COLO668 (cell line): ENCODE measurements around the gene SEMA3G.

ENCODE experiments used
- DNase-seq: peaks from one replicate; lab custom pipeline; 2025; ENCODE audit not compliant: unreplicated experiment; lab: John Stamatoyannopoulos, UW

Gene SEMA3G

GRCh38 chr3:52454938-52455282 is 10.0 kb upstream of the SEMA3G start:
- DNase-seq = no peak

- DNase-seq = no peak
Measured at GRCh38 chr3:52454250-52454937, 9.5 kb upstream of the SEMA3G start.

- DNase-seq = no peak
Measured at GRCh38 chr3:52453496-52454249, 8.8 kb upstream of the SEMA3G start, which contains the start of gene TNNC1. Gene TNNC1, minus strand, starts transcription at chr3:52454041. Its CDS starts 26 bp downstream, at chr3:52454015.

DNA sequence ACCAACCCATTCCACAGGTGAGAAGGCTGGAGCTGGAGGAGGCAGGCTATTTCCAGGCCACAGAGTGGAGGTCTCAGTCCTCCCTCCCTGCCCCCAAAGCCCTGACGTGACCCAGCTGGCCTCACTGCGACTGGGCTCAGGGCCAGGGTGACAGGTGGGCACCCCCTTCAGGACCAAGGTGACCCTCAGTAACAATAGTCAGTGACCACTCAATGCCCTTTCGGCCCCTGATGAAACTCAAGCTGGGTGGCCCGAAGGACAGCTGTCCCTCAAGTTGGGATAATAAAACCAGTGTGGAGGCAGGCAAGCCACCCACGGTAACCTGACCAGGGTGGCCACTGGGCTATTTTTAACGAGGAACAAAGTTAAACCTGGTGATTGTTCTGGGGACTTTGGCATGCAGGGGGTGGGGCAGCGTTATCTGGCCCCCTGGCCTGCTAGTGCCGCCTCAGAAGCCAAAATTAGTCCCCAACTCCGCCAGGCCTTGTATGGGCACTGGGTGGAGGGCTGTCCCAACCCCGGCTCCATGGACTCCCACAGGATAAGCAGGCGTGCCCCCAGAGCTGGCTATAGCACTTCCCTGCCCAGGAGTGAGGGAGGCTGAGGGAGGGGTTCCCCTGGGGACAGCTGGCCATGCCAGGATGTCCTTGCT is 7.8 kb upstream of the SEMA3G start:
- DNase-seq = no peak

DNA sequence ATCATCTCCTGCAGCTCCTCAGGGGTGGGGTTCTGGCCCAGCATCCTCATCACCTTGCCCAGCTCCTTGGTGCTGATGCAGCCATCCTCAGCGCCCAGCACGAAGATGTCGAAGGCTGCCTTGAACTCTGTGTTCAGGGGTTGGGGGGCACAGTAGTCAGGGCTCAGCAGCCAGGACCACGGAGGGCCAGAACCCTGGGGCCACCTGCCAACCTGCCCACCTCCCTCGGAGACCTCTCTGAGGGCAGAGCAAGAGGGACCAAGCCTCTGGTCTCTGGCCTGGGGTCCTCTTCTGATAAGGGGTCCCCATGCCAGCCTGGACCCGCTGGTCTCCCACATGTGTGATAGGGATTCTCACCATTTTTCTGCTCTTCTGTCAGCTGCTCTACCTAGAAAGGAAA is 7.2 kb upstream of the SEMA3G start:
- DNase-seq = no peak

DNA sequence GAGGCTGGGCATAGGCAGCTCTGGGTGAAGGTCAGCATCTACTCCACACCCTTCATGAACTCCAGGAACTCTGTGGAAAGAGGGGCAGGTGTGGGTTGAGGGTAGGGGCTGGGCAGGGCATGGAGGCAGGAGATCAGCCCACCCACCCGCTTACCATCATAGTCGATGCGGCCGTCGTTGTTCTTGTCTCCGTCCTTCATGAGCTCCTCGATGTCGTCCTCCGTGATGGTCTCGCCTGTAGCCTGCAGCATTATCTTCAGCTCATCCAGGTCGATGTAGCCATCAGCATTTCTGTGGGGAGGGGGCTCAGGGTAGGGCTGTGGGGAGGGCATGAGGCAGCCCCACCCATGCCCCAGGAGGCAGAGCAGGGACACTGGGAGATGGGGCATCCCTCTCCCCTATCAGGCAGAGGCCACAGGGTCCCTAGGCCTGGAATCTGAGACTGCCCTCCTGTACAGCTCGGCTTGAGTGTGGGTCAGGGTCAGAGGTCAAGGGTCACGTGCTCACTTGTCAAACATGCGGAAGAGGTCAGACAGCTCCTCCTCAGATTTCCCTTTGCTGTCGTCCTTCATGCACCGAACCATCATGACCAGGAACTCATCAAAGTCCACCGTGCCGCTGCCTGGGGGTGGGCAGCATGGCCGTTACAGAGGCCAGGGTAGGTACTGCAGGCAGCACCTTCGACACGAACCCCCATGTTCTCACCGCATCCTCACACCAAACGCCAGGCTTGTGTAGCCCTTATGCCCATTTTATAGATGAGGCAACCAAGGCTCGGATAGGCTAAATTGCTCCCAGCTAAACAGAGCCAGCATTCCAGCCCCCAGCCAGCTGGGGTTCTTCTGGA is 6.6 kb upstream of the SEMA3G start:
- no peak for DNase-seq

DNA sequence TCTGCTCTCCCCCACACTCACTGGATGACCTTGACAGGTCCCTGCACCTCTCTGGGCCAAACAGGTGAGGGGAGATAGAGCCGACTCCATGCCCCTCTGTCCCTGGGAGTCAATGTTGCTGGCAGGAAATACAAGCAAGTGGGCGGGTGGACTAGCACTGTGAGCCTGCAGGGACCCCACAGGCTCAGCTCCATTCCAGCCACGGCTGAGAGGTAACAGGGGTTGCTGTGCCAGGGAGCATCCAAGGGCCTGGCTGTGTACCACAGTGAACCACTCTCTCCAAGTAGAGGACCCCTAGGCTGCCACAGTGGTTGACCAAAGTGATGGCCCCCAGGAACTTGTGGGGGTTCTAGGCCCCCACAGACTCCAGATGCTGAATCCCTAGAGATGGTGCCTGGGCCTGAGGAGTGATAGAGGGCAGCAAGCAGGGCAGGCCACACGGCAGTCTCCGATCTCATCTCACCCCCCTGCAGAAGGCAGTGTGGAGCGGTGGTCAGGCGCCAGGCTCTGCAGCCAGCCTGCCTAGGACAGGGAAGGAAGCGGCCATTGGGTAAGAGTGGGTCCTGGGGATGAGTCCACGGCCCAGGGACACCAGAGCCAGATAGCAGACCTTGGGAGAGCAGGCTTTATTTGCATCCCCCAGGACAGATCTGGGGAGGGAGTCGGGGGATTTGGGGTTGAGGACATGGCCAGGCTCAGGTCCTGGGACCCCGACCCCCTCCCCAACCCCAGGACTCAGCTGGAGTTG is 5.8 kb upstream of the SEMA3G start:
- DNase-seq = no peak

- DNase-seq = no peak
Measured at GRCh38 chr3:52447512-52448355, 2.8 kb upstream of the SEMA3G start.

DNA sequence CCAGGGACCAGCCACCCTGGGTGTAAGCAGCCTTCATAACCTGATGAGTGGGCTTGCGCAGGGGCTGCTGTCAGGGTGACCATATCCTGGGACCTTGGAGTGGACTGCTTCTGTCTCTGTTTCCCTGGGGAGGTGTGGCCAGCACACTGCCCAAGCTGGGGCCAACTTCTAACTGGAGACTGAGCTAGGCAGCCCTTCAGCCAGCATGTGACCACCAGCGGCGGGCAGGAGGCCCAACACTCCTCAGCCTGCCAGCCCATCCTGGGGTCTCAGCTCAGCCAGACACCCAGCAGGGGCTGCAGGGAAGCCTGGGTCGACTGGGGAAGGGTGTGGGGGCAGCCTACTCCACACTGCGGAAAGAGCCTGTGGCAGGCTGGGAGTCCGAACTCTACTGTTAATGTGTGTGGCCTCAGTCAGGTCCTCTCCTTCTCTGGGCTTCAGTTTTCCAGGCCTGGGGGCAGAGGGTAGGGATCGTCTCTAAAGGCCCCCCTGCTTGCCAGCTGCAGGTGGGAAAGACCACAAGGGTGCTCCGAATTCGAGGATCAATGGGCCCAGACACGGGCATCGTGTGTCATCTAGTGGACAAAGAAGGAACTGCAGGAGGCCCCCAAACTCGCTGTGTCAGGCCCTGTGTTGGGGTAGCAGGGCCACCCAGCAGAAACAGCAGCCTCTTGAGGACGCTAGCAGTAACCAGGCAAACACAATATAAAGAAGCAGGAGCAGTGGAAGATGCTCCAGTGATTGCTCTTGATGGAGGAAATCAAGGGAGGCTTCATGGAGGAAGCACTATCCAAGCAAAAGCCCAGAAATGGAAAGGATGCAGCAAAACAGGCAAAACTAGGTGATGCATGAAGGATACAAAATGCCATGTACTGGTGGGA is 2.0 kb upstream of the SEMA3G start:
- peak; percentile 42 for DNase-seq

GRCh38 chr3:52446042-52446441 is 1.1 kb upstream of the SEMA3G start:
- DNase-seq = no peak

- no peak for DNase-seq
Measured at GRCh38 chr3:52443791-52444687, 864 bp downstream of the SEMA3G start.

- no peak for DNase-seq
Measured at GRCh38 chr3:52443268-52443610, 1.7 kb downstream of the SEMA3G start.

GRCh38 chr3:52442409-52443267 is 2.3 kb downstream of the SEMA3G start:
- DNase-seq = no peak

DNA sequence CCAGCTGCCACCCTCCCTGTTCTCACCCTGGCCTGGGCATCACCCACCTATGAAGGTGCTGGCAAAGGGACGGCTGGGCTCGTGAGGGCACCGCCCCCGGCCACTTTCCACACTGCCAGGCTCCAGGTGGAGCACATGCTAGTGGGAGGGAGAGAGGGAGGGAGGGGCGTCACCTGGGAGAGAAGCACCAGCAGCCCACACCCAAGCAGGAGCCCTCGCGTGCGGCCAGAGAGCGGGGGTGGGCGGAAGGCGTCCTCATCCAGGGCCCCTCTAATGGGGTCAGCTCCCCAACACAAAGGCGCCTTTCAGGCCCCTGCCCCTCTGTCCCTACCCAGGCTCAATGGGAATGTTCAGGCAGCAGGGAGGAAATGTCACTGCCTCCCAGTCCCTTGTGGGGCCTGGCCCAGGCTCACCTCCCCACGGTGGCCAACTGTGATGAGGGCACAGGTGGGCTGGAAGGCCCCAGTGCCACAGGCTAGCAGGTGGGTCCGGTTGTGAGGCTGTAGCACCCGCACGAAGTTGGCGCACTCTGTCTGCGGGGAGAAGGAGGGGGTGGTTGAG is 3.1 kb downstream of the SEMA3G start:
- no peak for DNase-seq

DNA sequence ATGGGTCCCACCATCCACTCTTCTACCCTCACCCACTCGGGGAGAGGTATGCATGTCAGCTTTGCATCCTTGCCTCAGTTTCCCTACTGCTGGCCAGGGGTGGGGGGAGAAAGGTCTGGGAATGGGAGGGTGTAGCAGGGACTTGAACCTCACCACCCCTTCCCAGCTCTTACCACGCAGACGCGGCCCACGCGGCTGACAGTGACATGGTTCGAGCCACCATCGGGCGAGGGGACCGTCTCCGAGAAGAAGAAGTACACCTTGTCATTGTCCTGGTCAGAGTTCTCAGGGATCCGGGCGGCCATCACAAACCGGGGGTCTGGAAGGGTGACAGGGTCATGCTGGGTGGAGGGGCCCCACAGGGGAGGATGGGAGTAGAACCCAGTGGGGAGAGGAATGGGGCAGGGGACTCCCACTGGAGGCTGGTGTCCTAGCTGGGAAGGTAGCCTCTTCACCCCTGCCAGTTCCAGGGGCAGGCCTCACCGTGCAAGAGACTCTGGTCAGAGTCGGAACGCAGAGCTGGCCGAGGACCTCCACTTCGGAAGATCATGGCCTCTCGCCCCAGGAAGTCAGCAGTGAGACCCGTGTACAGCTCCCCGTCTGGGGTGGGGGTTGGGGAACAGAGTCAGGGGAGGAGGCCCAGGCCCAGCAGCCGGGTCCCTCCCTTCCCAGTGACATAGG is 3.7 kb downstream of the SEMA3G start:
- no peak for DNase-seq

GRCh38 chr3:52440671-52441070 is 4.2 kb downstream of the SEMA3G start:
- no peak for DNase-seq
